Hematopoietic multipotent progenitor cell treated with erythropoietin and hydrocortisone succinate and interleukin-3 and kit ligand, for 8 days (in vitro differentiated cells): Measurements from ENCODE around the gene DIAPH1.

Experiments
- DNase-seq: peaks from one replicate; pipeline ENCODE4 v3.0.0-alpha.2; 2015

Gene DIAPH1

GRCh38 chr5:141559461-141559860 is 59.3 kb downstream of the DIAPH1 start:
- DNase-seq: no peak

- DNase-seq: no peak
These were observed 60.6 kb downstream of the DIAPH1 start for GRCh38 chr5:141558150-141558549.

GRCh38 chr5:141557681-141558136 is 61.1 kb downstream of the DIAPH1 start:
- DNase-seq: peak; percentile 78

- DNase-seq: no peak
These were observed 70.9 kb downstream of the DIAPH1 start for GRCh38 chr5:141547921-141548320.

- no peak for DNase-seq
These were observed 71.3 kb downstream of the DIAPH1 start for GRCh38 chr5:141547488-141547887.

DNA sequence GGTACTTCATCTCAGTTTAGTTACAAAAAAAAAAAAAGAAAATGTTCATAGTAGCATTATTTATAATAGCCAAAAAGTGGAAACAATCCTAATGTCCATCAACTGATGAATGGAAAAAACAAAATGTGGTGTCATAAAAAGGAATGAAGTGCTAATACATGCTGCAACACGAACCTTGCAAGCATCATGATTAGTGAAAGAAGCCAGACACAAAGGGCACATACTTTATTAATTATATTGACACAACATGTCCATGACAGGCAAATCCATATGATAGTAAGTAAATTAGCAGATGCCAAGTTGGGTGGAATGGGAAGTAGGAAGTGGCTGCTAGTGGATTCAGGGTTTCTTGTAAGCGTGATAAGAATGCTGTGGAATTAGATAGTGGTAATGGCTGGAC is 75.7 kb downstream of the DIAPH1 start:
- peak; percentile 38 for DNase-seq

DNA sequence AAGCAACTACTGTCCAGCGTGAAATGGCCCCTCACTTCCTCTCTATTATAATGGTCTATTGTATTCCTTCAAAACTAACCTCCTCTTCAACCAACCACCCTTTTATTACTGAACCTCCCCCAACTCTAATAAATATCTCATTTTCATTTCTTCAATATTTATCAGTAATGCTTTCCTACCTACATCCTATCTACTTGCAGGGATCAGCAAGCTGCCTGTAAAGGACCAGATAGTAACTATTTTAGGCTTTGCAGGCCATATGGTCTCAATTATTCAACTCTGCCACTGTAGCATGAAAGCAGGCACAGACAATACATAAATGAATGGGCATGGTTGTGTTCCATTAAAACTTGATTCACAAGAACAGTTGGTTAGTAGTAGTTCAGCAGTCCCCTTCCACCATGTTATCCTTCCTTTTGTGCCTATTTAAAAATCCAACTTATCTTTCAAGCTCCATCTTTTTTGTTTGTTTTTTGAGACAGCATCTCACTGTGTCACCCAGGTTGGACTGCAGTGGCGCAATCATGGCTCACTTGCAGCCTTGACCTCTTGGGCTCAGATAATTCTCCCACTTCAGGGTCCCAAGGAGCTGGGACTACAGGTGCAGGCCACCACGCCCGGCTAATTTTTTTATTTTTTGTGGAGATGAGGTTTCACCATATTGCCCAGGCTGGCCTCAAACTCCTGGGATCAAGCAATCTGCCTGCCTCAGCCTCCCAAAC is 84.1 kb downstream of the DIAPH1 start:
- no peak for DNase-seq

DNA sequence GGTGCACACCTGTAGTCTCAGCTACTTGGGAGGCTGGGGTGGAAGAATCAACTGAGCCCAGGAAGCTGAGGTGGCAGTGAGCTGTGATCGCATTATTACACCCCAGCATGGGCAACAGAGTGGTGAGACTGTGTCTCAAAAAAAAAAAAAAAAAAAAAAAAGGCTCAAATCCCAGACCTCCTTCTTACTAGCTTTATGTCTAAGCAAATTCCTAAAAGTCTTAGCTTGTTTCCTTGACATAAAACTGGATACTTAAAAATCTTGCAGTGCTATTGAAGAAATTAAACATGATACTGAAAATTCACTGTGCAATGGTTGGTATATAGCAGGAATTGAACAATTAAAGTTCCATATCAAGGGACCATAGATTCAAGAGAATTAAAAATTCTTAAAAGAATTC is 84.9 kb downstream of the DIAPH1 start:
- DNase-seq: no peak

- DNase-seq: no peak
These were observed 86.1 kb downstream of the DIAPH1 start for GRCh38 chr5:141532726-141533125.

- no peak for DNase-seq
These were observed 88.9 kb downstream of the DIAPH1 start for GRCh38 chr5:141529873-141530272.

GRCh38 chr5:141529002-141529401 is 89.8 kb downstream of the DIAPH1 start:
- DNase-seq: no peak

- DNase-seq: no peak
These were observed 90.4 kb downstream of the DIAPH1 start for GRCh38 chr5:141528291-141528984.

- DNase-seq: no peak
These were observed 91.4 kb downstream of the DIAPH1 start for GRCh38 chr5:141527426-141527825.

GRCh38 chr5:141525653-141526052 is 93.1 kb downstream of the DIAPH1 start:
- DNase-seq: no peak

DNA sequence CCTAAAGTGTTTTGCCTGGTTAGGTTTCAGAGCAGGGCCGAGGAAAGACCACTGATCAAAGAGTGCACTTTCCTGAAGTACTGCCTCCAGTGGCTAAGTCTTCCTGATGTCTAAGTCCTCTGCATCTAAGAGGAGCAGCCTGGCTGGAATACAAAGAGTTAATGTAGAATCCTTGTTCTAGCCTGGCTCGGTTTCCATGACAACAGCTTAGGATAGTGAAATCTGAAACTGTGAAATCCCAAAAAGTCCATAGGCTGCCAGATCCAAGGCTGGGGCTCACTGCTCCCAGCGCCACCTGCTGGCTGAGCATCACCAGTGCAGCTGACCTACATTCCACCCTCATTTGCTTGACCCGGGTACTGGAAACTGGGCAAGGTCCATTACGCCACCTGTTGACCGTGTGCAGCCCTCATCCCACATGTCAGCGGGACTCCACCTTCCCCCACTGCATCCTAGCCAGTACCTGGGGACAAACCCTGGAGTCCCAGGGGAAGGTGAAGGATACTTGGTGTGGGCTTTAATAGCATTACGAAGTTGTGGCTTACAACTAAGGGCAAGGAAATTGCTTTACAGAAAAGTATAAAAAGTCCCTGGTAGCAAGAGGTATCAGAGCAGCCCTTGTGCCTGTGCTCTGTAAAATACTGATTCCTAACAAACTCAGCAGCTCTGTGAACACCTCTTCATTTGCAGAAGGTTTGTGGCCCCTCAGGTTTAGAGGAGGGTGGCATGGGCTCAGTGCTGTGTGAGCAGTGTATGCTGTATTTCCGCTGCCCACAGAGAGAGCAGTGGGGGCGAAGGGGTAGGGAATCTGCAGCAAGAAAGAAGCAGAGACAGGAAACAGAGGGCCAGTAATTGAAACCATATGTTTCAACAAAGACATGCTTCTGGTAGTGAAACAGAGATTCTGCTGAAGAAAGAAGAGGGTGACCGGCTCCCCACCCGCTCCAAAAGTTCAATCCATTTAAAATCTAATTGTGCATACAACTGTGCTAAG is 93.9 kb downstream of the DIAPH1 start:
- DNase-seq: peak; percentile 68

DNA sequence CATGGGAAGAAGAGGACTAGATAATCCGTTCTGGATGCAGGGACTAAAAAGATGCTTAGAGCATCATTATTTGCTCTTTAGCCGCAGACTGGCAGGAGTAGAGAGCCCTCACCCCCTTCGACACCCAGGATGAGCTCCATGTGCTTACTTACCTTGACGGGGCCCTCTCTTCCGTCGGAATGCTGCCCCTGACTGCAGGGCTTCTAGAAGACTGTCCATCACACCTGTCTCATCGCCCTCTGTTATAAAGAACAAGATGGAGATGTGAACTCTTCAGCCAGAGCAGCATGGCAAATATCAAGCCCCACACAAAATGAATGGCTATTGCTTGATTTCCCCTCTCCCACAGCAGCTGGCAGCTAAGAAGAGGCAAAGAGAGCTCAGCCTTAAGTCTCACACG is 94.8 kb downstream of the DIAPH1 start:
- no peak for DNase-seq

DNA sequence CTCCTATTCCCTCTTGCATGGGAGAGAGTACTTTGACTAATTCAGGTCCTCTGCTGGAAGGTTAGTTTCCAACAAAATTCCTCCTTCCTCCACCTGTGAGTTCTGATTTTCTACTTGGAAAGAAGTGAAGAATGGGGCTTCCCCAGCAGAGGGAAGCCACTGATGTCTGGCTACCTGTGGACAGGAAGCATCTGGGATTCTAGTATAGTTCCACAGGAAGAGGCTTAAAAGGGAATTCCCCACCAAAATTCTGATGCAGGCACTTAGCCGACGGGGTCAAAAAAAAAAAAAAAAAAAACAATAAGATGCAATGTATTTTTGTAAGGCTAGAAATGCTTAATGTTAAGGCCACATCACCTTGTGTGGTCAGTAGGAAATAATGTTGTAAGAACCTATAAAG is 96.5 kb downstream of the DIAPH1 start:
- no peak for DNase-seq

- peak; percentile 73 for DNase-seq
These were observed 97.5 kb downstream of the DIAPH1 start for GRCh38 chr5:141521244-141521781.

DNA sequence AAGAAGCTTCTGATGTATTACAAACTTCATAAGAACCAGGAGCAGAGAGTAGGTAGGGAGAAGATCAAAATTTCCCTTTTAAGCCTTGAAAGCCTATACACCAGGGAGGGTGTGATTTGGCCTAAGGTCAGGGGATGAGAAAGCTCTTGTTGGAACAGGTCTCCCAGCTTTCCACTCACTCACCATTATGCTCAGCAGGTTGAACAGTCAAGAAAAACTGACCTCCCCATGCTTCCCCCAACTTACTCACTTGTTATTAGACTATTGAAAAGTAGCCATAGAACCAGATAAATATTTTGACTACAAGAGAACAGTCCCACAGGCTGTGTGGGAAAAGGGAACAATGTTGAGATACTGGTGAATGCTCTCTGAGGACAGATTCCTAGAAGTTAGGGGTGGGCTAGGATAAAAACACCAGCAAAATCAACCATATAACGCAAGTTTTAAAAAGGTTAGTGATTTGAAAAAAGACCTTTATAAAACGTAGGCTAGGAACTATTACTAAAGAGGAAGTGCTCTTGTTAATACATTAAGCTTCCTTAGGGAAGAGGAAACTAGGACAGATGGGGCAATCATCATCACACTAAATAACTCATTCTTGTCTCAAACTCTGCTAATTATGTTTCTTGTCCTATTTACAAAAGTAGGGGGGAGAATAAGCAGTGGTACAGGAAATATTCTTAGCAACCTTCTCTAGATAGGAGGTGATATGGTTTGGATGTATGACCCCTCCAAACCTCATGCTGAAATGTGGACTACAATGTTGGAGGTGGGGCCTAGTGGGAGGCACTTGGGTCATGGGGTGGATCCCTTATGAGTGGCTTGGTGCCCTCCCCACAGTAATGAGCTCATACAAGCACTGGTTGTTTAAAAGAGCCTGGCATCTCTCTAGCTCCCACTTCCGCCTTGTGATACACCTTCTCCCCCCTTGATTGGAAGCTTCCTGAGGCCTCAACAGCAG is 98.9 kb downstream of the DIAPH1 start:
- DNase-seq: no peak

- no peak for DNase-seq
These were observed 100.2 kb downstream of the DIAPH1 start for GRCh38 chr5:141518618-141519015.

DNA sequence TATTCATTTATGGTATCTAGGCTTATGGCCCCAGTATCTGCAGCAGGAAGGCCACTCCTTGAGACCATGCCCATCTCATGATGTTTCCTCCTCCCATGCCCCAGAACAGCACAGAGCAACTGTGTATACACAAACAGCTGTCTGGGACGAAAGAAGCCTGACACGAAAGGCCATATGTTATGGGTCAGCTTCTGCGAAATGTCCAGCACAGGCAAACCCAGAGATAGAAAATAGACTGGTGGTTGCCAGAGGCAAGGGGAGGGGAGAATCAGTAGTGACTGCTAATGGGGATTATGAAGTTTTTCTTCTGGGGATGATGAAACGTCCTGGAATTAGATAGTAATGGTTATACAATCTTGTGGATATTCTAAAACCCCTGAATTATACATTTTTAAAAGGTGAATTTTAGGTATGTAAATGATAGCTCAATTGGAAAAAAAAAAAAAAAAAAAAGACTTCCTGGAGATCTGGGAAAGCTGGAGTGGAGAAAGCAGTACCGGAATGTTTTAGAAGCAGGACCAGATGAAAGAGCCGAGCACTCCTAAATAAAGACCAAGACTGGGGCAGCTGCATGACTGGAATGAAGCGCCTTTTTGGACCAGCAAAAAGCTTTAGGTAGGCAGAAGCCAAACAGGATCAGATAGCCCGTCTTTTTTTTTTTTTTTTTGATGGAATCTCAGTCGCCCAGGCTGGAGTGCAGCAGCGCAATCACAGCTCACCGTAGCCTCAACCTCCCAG is 100.8 kb downstream of the DIAPH1 start:
- no peak for DNase-seq
